OCI-LY1 (cell line): Measurements from ENCODE around the gene LIME1.

Source experiments
- EZH2 ChIP-seq: fragments of 200-600 bp; sonication (generic), shearing (Covaris generic); IDR thresholded peaks from 2 replicates; pipeline ENCODE4 v1.8.0; 2017; ENCODE audit warnings: borderline replicate concordance, mixed run types, mild to moderate bottlenecking, antibody characterized with exemption, low read length, moderate library complexity, mixed read lengths
- TF ChIP-seq, protein P1 (sequence below): fragments of 200-600 bp; sonication (generic), shearing (Covaris generic); IDR thresholded peaks from 2 replicates; pipeline ENCODE4 v1.5.1; 2017; ENCODE audit warnings: mild to moderate bottlenecking, antibody characterized with exemption, low read length, moderate library complexity, mixed read lengths

DNA sequence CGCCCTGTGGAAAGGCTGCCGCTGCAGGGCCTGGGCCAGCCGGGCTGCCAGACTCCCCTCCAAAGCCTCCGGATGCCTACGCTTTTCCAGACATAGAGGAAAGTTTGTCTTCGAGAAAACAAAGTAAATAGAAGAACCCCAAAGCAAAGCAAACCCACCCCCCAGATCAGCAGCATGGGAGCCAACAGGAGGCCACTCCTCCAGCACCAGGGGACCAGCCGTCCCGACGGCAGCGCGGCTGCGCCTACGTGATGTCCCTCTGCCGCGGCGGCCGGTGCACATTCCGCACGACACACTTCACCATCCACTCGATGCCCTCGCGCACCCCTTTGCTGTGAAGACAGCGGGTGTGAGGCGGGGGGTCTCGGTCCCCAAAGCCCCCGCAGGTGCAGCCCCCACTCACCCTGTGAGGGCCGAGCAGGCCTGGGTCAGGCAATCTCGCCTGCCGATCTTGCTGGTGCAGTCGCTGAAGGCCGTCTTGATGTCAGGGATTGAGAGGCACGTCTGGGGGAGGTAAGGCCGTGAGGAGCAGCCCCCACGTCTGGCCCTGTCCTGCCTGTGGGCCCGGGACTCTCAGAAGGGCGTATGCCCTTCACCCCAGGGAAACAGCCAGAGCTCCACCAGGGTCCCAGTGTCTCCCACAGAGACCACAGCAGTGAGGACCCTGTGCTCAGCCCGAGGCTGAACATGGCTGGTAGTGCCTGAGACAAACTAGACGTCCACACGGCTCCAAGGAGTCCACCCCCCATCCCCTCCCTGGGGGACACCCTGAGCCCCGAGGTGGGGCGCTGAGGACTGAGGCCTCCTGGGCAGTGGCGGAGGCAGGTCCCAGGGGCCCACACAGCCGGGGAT is 36.0 kb upstream of the LIME1 start:
- TF ChIP-seq, protein P1, sequence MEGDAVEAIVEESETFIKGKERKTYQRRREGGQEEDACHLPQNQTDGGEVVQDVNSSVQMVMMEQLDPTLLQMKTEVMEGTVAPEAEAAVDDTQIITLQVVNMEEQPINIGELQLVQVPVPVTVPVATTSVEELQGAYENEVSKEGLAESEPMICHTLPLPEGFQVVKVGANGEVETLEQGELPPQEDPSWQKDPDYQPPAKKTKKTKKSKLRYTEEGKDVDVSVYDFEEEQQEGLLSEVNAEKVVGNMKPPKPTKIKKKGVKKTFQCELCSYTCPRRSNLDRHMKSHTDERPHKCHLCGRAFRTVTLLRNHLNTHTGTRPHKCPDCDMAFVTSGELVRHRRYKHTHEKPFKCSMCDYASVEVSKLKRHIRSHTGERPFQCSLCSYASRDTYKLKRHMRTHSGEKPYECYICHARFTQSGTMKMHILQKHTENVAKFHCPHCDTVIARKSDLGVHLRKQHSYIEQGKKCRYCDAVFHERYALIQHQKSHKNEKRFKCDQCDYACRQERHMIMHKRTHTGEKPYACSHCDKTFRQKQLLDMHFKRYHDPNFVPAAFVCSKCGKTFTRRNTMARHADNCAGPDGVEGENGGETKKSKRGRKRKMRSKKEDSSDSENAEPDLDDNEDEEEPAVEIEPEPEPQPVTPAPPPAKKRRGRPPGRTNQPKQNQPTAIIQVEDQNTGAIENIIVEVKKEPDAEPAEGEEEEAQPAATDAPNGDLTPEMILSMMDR: no peak
- no peak for TF ChIP-seq EZH2
